CD4-positive, alpha-beta T cell (primary cell): ENCODE results near the gene HIPK2. TPM values are rescaled to one million over a fixed set of nuclear protein-coding genes. Genes with fewer than 3 reads are reported as not detected.

Source experiments
- ATAC-seq: fragments of 200-7000 bp; cut with Tn5 transposase; one replicate; pipeline ENCODE4 v1.10.0; 2022; ENCODE audit warnings: mild to moderate bottlenecking; ENCODE audit not compliant: poor library complexity
- CTCF ChIA-PET: fragments of 350-600 bp; sonication (Branson Sonifier 250); formaldehyde crosslinking; loops from one replicate; lab custom pipeline; 2021; ENCODE audit warnings: antibody characterized with exemption, inconsistent platforms; lab: Charles Lee
- POLR2A ChIA-PET: fragments of 350-600 bp; sonication (Branson Sonifier 250); formaldehyde crosslinking; loops from one replicate; lab custom pipeline; 2021; ENCODE audit warnings: antibody characterized with exemption, inconsistent platforms; lab: Charles Lee
- DNase-seq, 14 experiments: peaks; one replicate each; pipeline ENCODE4 v3.0.0-alpha.2; 2013 to 2020; ENCODE audit warnings: mixed read lengths in 2 of 14
- H3K27ac ChIP-seq, 2 donors: one replicate each; pipeline versions ENCODE4 v1.5.1 to v1.7.0; 2013; ENCODE audit warnings: low read length in 2 of 2, low read depth in 1 of 2, mild to moderate bottlenecking in 1 of 2
- H3K27me3 ChIP-seq, 2 experiments: 1 replicate in 1 of 2; 2 replicates in 1 of 2; pipeline versions ENCODE4 v1.6.1 to v1.7.0; 2013; ENCODE audit warnings: low read length in 2 of 2, control low read depth in 1 of 2, mild to moderate bottlenecking in 1 of 2, moderate library complexity in 1 of 2; ENCODE audit not compliant: insufficient read depth in 2 of 2, control insufficient read depth in 1 of 2
- H3K36me3 ChIP-seq: one replicate; pipeline ENCODE4 v1.6.1; 2013; ENCODE audit warnings: low read length, control low read depth; ENCODE audit not compliant: insufficient read depth
- H3K4me1 ChIP-seq: one replicate; pipeline ENCODE4 v1.6.1; 2013; ENCODE audit warnings: low read length, control low read depth; ENCODE audit not compliant: insufficient read depth
- H3K4me3 ChIP-seq: one replicate; pipeline ENCODE4 v1.5.1; 2013; ENCODE audit warnings: mild to moderate bottlenecking, low read length, moderate library complexity
- H3K9me3 ChIP-seq, 2 experiments: 1 replicate in 1 of 2; 2 replicates in 1 of 2; pipeline versions ENCODE4 v1.6.1 to v1.7.0; 2013; ENCODE audit warnings: low read length in 2 of 2, mild to moderate bottlenecking in 2 of 2, control low read depth in 1 of 2, moderate library complexity in 1 of 2; ENCODE audit not compliant: control insufficient read depth in 1 of 2, insufficient read depth in 1 of 2
- H3K27ac Mint-ChIP-seq: one replicate; pipeline ENCODE4 v1.8.0; 2020; ENCODE audit warnings: mixed read lengths
- H3K27me3 Mint-ChIP-seq: one replicate; pipeline ENCODE4 v1.8.0; 2021; ENCODE audit warnings: mixed read lengths
- H3K36me3 Mint-ChIP-seq: one replicate; pipeline ENCODE4 v1.8.0; 2021; ENCODE audit warnings: low read depth, mixed read lengths
- H3K4me1 Mint-ChIP-seq: one replicate; pipeline ENCODE4 v1.8.0; 2021; ENCODE audit warnings: low read depth, mixed read lengths
- H3K4me3 Mint-ChIP-seq: one replicate; pipeline ENCODE4 v1.8.0; 2020; ENCODE audit warnings: mild to moderate bottlenecking, mixed read lengths
- H3K9me3 Mint-ChIP-seq: one replicate; pipeline ENCODE4 v1.8.0; 2020; ENCODE audit warnings: mixed read lengths
- intact Hi-C, 2 experiments: fragments of 100-400 bp; cut with DNase I in 1 of 2; cut with micrococcal nuclease in 1 of 2; formaldehyde crosslinking; loops; one replicate each; pipeline versions ENCODE4 v1.15.1 to v1.9.0; 2023 to 2025; cut with DNase I, micrococcal nuclease
- total RNA-seq, 174 experiments: library from RNA in 2 of 174; stranded (reverse) in 2 of 174; gene quantifications; one replicate each; pipeline ENCODE4 v1.2.3 and lab custom pipeline; 2021 to 2026
- TF ChIP-seq, protein P1 (sequence below): fragments of 200-600 bp; IDR thresholded peaks from one replicate; pipeline ENCODE4 v1.8.0; 2022; ENCODE audit warnings: antibody characterized with exemption, mild to moderate bottlenecking

Gene HIPK2
- total RNA-seq, 2 experiments from 2014 or later = 36.5 to 37.0 TPM

DNA sequence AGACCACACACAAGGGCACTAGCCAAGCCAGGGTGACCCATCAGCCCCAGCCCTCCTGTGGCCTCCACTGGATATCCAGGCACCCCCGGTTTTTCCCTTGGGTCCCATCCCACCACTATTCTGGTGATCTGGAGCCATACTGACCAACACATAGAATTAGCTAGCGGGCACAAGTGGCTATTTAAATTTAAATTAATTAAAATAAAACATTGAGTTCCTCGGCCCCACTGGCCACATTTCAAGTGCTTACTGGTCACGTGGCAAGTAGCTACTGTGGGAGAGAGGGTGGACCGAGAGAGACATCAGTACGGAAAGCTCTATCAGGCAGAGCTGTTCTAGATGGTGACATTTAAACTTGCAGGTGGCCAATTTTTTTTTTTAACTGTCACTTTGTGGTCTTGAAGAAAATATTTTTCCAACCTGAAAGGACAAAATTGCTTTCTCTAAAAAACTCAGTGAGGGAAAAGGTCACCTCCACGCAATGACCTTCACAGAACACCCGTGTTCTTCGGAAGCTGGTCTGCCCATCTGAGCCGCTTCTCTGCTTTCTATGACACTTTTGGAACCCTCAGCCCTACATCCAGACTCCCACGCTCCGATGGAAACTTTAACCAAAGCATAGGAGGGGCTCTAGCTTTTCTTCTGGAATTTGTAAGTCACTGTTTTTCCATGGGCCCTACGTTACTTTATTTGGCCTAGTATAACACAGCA lies 30.0 kb downstream of the HIPK2 start:
- H3K36me3 ChIP-seq = no peaks in the 10 kb centered on the region
- no peaks in the 10 kb centered on the region for H3K9me3 Mint-ChIP-seq
- DNase-seq (no peak), ATAC-seq (no peak)
- TF ChIP-seq, protein P1, sequence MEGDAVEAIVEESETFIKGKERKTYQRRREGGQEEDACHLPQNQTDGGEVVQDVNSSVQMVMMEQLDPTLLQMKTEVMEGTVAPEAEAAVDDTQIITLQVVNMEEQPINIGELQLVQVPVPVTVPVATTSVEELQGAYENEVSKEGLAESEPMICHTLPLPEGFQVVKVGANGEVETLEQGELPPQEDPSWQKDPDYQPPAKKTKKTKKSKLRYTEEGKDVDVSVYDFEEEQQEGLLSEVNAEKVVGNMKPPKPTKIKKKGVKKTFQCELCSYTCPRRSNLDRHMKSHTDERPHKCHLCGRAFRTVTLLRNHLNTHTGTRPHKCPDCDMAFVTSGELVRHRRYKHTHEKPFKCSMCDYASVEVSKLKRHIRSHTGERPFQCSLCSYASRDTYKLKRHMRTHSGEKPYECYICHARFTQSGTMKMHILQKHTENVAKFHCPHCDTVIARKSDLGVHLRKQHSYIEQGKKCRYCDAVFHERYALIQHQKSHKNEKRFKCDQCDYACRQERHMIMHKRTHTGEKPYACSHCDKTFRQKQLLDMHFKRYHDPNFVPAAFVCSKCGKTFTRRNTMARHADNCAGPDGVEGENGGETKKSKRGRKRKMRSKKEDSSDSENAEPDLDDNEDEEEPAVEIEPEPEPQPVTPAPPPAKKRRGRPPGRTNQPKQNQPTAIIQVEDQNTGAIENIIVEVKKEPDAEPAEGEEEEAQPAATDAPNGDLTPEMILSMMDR = no peak
- intact Hi-C loops = loop anchor here in 1 of 2 experiments (2.0 kb wide), 1 partner anchor 17 kb away; no protein-coding TSS in a partner anchor
- H3K36me3 Mint-ChIP-seq = peaks cover 14% of the 10 kb centered on the region
- H3K4me3 Mint-ChIP-seq = no peak overlapping the region
- no peak overlapping the region for H3K4me3 ChIP-seq
- no peaks in the 10 kb centered on the region for H3K27me3 Mint-ChIP-seq
- peaks cover 63% of the 10 kb centered on the region for H3K4me1 Mint-ChIP-seq
- peaks cover 38% of the 10 kb centered on the region for H3K4me1 ChIP-seq
- H3K27me3 ChIP-seq = no peaks in the 10 kb centered on the region
- no peak overlapping the region for H3K27ac ChIP-seq
- H3K27ac Mint-ChIP-seq = no peak overlapping the region
- POLR2A ChIA-PET = interaction anchor here (1.1 to 1.5 kb wide), 2 partner anchors 10 to 49 kb away, joined by 3 to 6 read pairs; no protein-coding TSS in a partner anchor
- H3K9me3 ChIP-seq = no peaks in the 10 kb centered on the region
- CTCF ChIA-PET = no interaction called here

DNA sequence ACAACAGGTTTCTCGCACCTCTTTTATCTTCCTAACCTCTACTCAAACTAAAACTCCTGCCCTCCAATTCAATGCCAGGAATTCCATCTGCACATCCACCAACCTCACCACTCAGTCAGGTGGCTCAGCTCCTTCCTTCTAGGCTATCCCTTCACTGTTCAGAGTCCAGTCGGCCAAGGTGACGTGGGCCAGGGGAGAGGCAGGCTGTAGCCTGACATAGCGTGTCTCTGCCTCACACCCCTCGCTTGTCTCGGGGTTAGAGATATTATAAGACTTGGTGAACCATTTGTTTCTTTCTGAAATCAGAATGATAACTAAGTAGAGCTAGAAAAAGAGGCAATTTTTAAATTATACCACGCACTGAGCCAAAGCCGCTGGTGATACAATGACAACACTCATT lies 31.1 kb downstream of the HIPK2 start:
- H3K9me3 ChIP-seq = no peaks in the 10 kb centered on the region
- intact Hi-C loops = loop anchor here in 1 of 2 experiments (2.0 kb wide), 1 partner anchor 18 kb away; no protein-coding TSS in a partner anchor
- Mint-ChIP-seq H3K4me3 (no peak overlapping the region), H3K27me3 (no peaks in the 10 kb centered on the region), H3K27ac (no peak overlapping the region), H3K36me3 (peaks cover 15% of the 10 kb centered on the region), H3K4me1 (peaks cover 65% of the 10 kb centered on the region), H3K9me3 (no peaks in the 10 kb centered on the region)
- peaks cover 4% of the 10 kb centered on the region for H3K36me3 ChIP-seq
- TF ChIP-seq, protein P1 = no peak
- DNase-seq (no peak), ATAC-seq (no peak)
- peaks cover 35% of the 10 kb centered on the region for H3K4me1 ChIP-seq
- H3K27ac ChIP-seq = no peak overlapping the region
- POLR2A ChIA-PET = interaction anchor here (1.1 kb wide), 1 partner anchor 50 kb away, joined by 3 read pairs; no protein-coding TSS in a partner anchor
- no peak overlapping the region for H3K4me3 ChIP-seq
- CTCF ChIA-PET = no interaction called here
- H3K27me3 ChIP-seq = no peaks in the 10 kb centered on the region

DNA sequence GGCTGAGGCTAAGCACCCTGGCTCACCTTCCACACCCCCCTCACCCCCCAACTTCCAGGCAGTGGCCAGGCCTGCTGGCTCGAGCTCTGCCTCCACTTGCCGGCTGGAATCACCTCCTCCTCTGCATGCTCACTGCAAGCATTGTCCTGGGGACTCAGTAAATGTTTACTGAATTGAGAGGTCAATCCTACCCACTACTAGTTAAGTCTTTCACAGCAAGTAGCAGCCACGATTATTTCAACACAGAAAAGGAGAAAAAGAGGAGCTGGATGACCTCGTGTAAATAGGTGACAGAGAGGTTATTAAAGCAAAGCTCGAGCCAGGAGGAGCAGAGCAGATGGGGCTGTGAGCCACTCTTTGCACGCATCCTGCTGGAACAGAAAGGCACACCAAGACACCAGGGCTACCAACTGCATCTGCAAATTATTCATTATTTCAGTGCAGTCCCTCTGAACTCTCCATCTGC lies 32.1 kb downstream of the HIPK2 start:
- TF ChIP-seq, protein P1 = no peak
- POLR2A ChIA-PET = no interaction called here
- Mint-ChIP-seq H3K27me3 (no peaks in the 10 kb centered on the region), H3K4me3 (no peak overlapping the region), H3K36me3 (peaks cover 22% of the 10 kb centered on the region), H3K4me1 (peaks cover 62% of the 10 kb centered on the region), H3K9me3 (no peaks in the 10 kb centered on the region), H3K27ac (no peak overlapping the region)
- Histone ChIP-seq H3K4me3 (no peak overlapping the region), H3K27me3 (no peaks in the 10 kb centered on the region), H3K4me1 (peaks cover 37% of the 10 kb centered on the region), H3K9me3 (no peaks in the 10 kb centered on the region), H3K36me3 (peaks cover 6% of the 10 kb centered on the region), H3K27ac (no peak overlapping the region)
- CTCF ChIA-PET = no interaction called here
- no peak for ATAC-seq
- intact Hi-C loops = loop anchor here in 1 of 2 experiments (2.0 kb wide), 1 partner anchor 19 kb away; no protein-coding TSS in a partner anchor
- DNase-seq = no peak
